Measurements from ENCODE around the gene RALGPS1.

DNA sequence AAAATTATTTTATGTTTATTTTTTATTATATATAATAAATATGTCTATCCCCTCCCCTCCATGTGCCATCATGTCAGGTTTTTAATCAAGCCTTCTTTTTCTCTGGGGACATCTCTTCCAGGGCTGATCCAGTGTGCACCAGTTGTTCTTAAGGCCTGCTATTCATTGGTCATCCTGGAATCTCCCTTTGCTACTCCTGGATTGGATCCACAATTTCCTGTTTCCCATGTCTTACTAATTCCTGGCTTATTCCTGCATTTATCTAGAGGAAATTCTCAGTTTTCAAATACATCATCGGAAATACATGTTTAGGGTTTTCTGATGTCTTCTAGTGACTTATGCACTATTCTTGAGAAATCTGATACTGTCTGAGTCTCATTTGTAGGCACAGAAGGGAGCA lies 151.0 kb downstream of the RALGPS1 start:
- TF ChIP-seq POLR2AphosphoS5 (IDR thresholded peaks at IDR 0.05; ENCODE audit: insufficient read depth in 1 of 2, low read depth in 1 of 2) = no peak
- TF ChIP-seq, protein P1, sequence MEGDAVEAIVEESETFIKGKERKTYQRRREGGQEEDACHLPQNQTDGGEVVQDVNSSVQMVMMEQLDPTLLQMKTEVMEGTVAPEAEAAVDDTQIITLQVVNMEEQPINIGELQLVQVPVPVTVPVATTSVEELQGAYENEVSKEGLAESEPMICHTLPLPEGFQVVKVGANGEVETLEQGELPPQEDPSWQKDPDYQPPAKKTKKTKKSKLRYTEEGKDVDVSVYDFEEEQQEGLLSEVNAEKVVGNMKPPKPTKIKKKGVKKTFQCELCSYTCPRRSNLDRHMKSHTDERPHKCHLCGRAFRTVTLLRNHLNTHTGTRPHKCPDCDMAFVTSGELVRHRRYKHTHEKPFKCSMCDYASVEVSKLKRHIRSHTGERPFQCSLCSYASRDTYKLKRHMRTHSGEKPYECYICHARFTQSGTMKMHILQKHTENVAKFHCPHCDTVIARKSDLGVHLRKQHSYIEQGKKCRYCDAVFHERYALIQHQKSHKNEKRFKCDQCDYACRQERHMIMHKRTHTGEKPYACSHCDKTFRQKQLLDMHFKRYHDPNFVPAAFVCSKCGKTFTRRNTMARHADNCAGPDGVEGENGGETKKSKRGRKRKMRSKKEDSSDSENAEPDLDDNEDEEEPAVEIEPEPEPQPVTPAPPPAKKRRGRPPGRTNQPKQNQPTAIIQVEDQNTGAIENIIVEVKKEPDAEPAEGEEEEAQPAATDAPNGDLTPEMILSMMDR (IDR thresholded peaks at IDR 0.05) = no peak

Measured in vagina (tissue), 2 donors.